Caco-2 (cell line): ENCODE data around the gene FAT2. TPM values are rescaled to one million over a fixed set of nuclear protein-coding genes. Genes with fewer than 3 reads are reported as not detected.

Source experiments
- BruUV-seq: library from RNA; stranded (reverse); fragments of 400-500 nt; replicated peaks from 2 replicates; lab custom pipeline; 2021; lab: Mats Ljungman, UMichigan
- CTCF ChIA-PET: fragments of 300-600 bp; sonication (Branson Sonifier 250); formaldehyde crosslinking; loops from one replicate; lab custom pipeline; 2022; ENCODE audit warnings: antibody characterized with exemption; lab: Charles Lee
- POLR2A ChIA-PET: fragments of 300-600 bp; sonication (Branson Sonifier 250); formaldehyde crosslinking; loops from one replicate; lab custom pipeline; 2022; ENCODE audit warnings: antibody characterized with exemption; lab: Charles Lee
- DNase-seq, 2 experiments: peaks; one replicate each; pipeline versions ENCODE4 v3.0.0 to v3.0.0-alpha.2; 2020 to 2022
- H3K27me3 ChIP-seq: replicated peaks from 2 replicates; pipeline ENCODE4 v1.6.0; 2011; ENCODE audit warnings: low read length; ENCODE audit not compliant: control insufficient read depth, insufficient read depth
- H3K36me3 ChIP-seq: 2 replicates; pipeline ENCODE4 v1.5.1; 2011; ENCODE audit warnings: low read length; ENCODE audit not compliant: control insufficient read depth, insufficient read depth
- H3K4me1 ChIP-seq: fragments of 250-450 bp; sonication (Bioruptor Pico); 2 replicates; pipeline ENCODE4 v1.5.1; 2020; ENCODE audit warnings: mild to moderate bottlenecking
- H3K4me3 ChIP-seq: 2 replicates; pipeline ENCODE4 v1.5.1; 2011; ENCODE audit warnings: low read depth, mild to moderate bottlenecking, control low read depth, low read length
- H3K9me3 ChIP-seq: fragments of 250-450 bp; sonication (Bioruptor Pico); 2 replicates; pipeline ENCODE4 v1.5.1; 2020; ENCODE audit warnings: mild to moderate bottlenecking, moderate library complexity
- H3K27ac Mint-ChIP-seq: one replicate; pipeline ENCODE4 v1.8.0; 2022; ENCODE audit warnings: mixed read lengths; ENCODE audit not compliant: unreplicated experiment
- H3K27me3 Mint-ChIP-seq: one replicate; pipeline ENCODE4 v1.8.0; 2022; ENCODE audit warnings: mixed read lengths; ENCODE audit not compliant: insufficient read depth, unreplicated experiment
- H3K36me3 Mint-ChIP-seq: one replicate; pipeline ENCODE4 v1.8.0; 2022; ENCODE audit warnings: mild to moderate bottlenecking, mixed read lengths; ENCODE audit not compliant: insufficient read depth, unreplicated experiment
- H3K4me1 Mint-ChIP-seq: one replicate; pipeline ENCODE4 v1.8.0; 2022; ENCODE audit warnings: low read depth, mixed read lengths; ENCODE audit not compliant: unreplicated experiment
- H3K4me3 Mint-ChIP-seq: one replicate; pipeline ENCODE4 v1.8.0; 2022; ENCODE audit warnings: mild to moderate bottlenecking, moderate library complexity, mixed read lengths; ENCODE audit not compliant: unreplicated experiment
- H3K9me3 Mint-ChIP-seq: one replicate; pipeline ENCODE4 v1.8.0; 2022; ENCODE audit warnings: mixed read lengths; ENCODE audit not compliant: unreplicated experiment
- intact Hi-C: fragments of 100-400 bp; cut with micrococcal nuclease; formaldehyde crosslinking; loops from one replicate; pipeline ENCODE4 v1.10.0; 2022; ENCODE audit not compliant: unreplicated experiment
- total RNA-seq: library from RNA; stranded (reverse); gene quantifications from 2 replicates; pipeline ENCODE4 v1.2.3, GENCODE V29; 2022
- TF ChIP-seq, protein P1 (sequence below), 2 experiments: fragments of 200-600 bp in 1 of 2; IDR thresholded peaks; 1 replicate in 1 of 2; 2 replicates in 1 of 2; pipeline versions ENCODE4 v1.5.1 to v1.8.0; 2011 to 2022; ENCODE audit warnings: antibody characterized with exemption in 1 of 2, control low read depth in 1 of 2, inconsistent platforms in 1 of 2, low read depth in 1 of 2, low read length in 1 of 2, mild to moderate bottlenecking in 1 of 2, moderate library complexity in 1 of 2; ENCODE audit not compliant: insufficient read depth in 1 of 2, severe bottlenecking in 1 of 2, unreplicated experiment in 1 of 2

The FAT2 gene
- total RNA-seq, 1 experiment from 2014 or later, result 0.32 TPM

DNA sequence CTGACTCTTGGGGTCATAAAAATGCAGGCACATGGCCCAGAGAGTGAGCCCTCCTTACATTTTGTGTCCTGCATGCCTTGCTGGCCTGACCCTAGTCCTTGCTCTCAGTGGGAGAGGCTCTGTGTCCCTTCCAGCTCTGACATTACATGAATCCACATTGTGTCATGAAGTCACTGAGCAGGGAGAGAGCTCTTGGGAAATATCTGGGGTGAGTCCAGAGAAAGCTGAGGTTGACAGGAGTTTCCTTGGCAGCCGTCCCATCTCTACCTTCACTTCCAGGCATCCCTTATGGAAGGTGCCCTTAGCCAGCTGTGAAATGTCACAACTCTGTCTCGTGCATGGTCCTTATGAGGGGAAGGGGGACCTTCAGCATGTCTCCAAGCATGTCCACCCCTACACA is 41.0 kb downstream of the FAT2 start:
- TF ChIP-seq, protein P1, sequence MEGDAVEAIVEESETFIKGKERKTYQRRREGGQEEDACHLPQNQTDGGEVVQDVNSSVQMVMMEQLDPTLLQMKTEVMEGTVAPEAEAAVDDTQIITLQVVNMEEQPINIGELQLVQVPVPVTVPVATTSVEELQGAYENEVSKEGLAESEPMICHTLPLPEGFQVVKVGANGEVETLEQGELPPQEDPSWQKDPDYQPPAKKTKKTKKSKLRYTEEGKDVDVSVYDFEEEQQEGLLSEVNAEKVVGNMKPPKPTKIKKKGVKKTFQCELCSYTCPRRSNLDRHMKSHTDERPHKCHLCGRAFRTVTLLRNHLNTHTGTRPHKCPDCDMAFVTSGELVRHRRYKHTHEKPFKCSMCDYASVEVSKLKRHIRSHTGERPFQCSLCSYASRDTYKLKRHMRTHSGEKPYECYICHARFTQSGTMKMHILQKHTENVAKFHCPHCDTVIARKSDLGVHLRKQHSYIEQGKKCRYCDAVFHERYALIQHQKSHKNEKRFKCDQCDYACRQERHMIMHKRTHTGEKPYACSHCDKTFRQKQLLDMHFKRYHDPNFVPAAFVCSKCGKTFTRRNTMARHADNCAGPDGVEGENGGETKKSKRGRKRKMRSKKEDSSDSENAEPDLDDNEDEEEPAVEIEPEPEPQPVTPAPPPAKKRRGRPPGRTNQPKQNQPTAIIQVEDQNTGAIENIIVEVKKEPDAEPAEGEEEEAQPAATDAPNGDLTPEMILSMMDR (IDR thresholded peaks at IDR 0.05; ENCODE audit: insufficient read depth in 1 of 2, low read depth in 1 of 2, low read length in 1 of 2, severe bottlenecking in 1 of 2, unreplicated experiment in 1 of 2), result no peak
- Histone ChIP-seq H3K27me3 (no peaks in the 10 kb centered on the region), H3K4me3 (no peak overlapping the region), H3K4me1 (no peaks in the 10 kb centered on the region), H3K36me3 (no peaks in the 10 kb centered on the region), H3K9me3 (peaks cover 3% of the 10 kb centered on the region; the same call in 1 of the 2 replicates)
- Mint-ChIP-seq H3K4me1 (no peaks in the 10 kb centered on the region), H3K36me3 (no peaks in the 10 kb centered on the region), H3K4me3 (no peak overlapping the region), H3K27me3 (no peaks in the 10 kb centered on the region), H3K27ac (no peak overlapping the region), H3K9me3 (no peaks in the 10 kb centered on the region)
- no peak for DNase-seq
- ChIA-PET CTCF (interaction anchor here (2.4 kb wide), 1 partner anchor 102 kb away, joined by 5 read pairs; no protein-coding TSS in a partner anchor), POLR2A (no interaction called here)
- intact Hi-C loops, result no loop called here
- BruUV-seq, result no TSS peak

DNA sequence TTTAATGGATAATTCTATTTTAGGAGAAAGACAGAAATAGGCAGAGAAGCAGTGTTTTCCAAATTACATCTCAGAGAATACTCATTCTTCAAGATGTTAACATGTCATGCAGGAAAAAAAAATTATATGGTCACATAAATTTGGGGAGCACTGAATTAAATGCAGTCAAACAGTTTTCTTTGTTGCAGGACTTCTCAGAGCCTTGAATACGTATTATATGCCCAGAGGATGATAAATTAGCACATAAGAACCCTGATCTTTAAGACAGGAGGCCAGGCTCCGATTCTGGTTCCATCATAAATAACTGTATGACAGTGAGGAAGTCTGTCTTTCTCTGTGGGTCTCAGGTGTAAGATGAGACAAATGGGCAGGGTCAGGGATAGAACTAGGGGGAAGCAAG is 41.4 kb downstream of the FAT2 start:
- Mint-ChIP-seq H3K27ac (no peak overlapping the region), H3K36me3 (no peaks in the 10 kb centered on the region), H3K4me1 (no peaks in the 10 kb centered on the region), H3K4me3 (no peak overlapping the region), H3K27me3 (peaks cover 2% of the 10 kb centered on the region), H3K9me3 (no peaks in the 10 kb centered on the region)
- no peak overlapping the region for H3K4me3 ChIP-seq
- POLR2A ChIA-PET, result no interaction called here
- intact Hi-C loops, result no loop called here
- H3K36me3 ChIP-seq, result no peaks in the 10 kb centered on the region
- no peaks in the 10 kb centered on the region for H3K4me1 ChIP-seq
- DNase-seq, result no peak
- no TSS peak for BruUV-seq
- CTCF ChIA-PET, result interaction anchor here (2.4 kb wide), 1 partner anchor 102 kb away, joined by 5 read pairs; no protein-coding TSS in a partner anchor
- no peaks in the 10 kb centered on the region for H3K27me3 ChIP-seq
- H3K9me3 ChIP-seq, result peaks cover 3% of the 10 kb centered on the region; the same call in 1 of the 2 replicates
- TF ChIP-seq, protein P1 (IDR thresholded peaks at IDR 0.05; ENCODE audit: insufficient read depth in 1 of 2, low read depth in 1 of 2, low read length in 1 of 2, severe bottlenecking in 1 of 2, unreplicated experiment in 1 of 2), result no peak

DNA sequence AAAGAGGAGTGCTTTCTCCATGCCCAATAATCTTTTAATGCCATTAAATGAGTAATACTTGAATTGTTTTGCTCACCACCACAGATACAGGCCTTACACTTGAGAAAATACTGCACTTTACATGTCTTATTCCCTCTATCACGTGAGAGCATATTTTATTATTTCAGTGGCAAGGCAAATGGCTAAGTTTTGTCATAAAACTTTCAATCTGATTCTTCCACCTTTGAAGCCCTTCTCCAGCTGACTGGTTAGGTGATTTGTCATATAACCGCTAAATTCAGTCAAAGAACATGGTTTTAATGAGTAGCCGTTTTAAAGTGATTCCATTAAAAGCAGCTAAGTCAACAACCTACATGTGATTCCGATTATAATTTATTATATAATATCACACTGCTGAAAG is 43.8 kb downstream of the FAT2 start:
- Histone ChIP-seq H3K4me1 (no peaks in the 10 kb centered on the region), H3K27me3 (no peaks in the 10 kb centered on the region), H3K9me3 (peaks cover 3% of the 10 kb centered on the region; the same call in 1 of the 2 replicates), H3K36me3 (no peaks in the 10 kb centered on the region), H3K4me3 (no peak overlapping the region)
- CTCF ChIA-PET, result no interaction called here
- H3K4me1 Mint-ChIP-seq, result no peaks in the 10 kb centered on the region
- H3K27ac Mint-ChIP-seq, result no peak overlapping the region
- H3K36me3 Mint-ChIP-seq, result no peaks in the 10 kb centered on the region
- POLR2A ChIA-PET, result no interaction called here
- no peak for DNase-seq
- H3K4me3 Mint-ChIP-seq, result no peak overlapping the region
- H3K27me3 Mint-ChIP-seq, result peaks cover 2% of the 10 kb centered on the region
- no TSS peak for BruUV-seq
- H3K9me3 Mint-ChIP-seq, result no peaks in the 10 kb centered on the region
- intact Hi-C loops, result no loop called here
- TF ChIP-seq, protein P1 (IDR thresholded peaks at IDR 0.05; ENCODE audit: insufficient read depth in 1 of 2, low read depth in 1 of 2, low read length in 1 of 2, severe bottlenecking in 1 of 2, unreplicated experiment in 1 of 2), result no peak
